Neuronal stem cell (in vitro differentiated cells): Measurements from ENCODE around the gene NKX3-2.

Experiments
- DNase-seq: peaks from one replicate; pipeline ENCODE4 v3.0.0-alpha.2; 2013; ENCODE audit warnings: low spot score
- H2AFZ ChIP-seq: one replicate; pipeline ENCODE4 v1.6.1; 2013; ENCODE audit warnings: mild to moderate bottlenecking, low read length, inconsistent platforms
- H2AK5ac ChIP-seq: 2 replicates; pipeline ENCODE4 v1.6.1; 2013; ENCODE audit warnings: low read depth, mild to moderate bottlenecking, inconsistent platforms, low read length, moderate library complexity, mixed read lengths
- H2BK120ac ChIP-seq: 2 replicates; pipeline ENCODE4 v1.6.1; 2013; ENCODE audit warnings: low read depth, mild to moderate bottlenecking, inconsistent platforms, low read length, moderate library complexity, mixed read lengths
- H2BK12ac ChIP-seq: one replicate; pipeline ENCODE4 v1.6.1; 2013; ENCODE audit warnings: low read length, inconsistent platforms
- H2BK15ac ChIP-seq: 2 replicates; pipeline ENCODE4 v1.6.1; 2013; ENCODE audit warnings: mild to moderate bottlenecking, low read length, inconsistent platforms, mixed read lengths
- H2BK5ac ChIP-seq: one replicate; pipeline ENCODE4 v1.6.1; 2013; ENCODE audit warnings: inconsistent platforms, mild to moderate bottlenecking, low read length, moderate library complexity
- H3K14ac ChIP-seq: one replicate; pipeline ENCODE4 v1.6.1; 2013; ENCODE audit warnings: low read length, inconsistent platforms
- H3K18ac ChIP-seq: 2 replicates; pipeline ENCODE4 v1.6.1; 2013; ENCODE audit warnings: low read length, inconsistent platforms
- H3K23ac ChIP-seq: 2 replicates; pipeline ENCODE4 v1.6.1; 2013; ENCODE audit warnings: low read depth, mild to moderate bottlenecking, mixed read lengths, low read length, inconsistent platforms; ENCODE audit not compliant: poor library complexity
- H3K27ac ChIP-seq: replicated peaks from 3 replicates; pipeline ENCODE4 v1.5.1; 2013; ENCODE audit warnings: low read length, inconsistent platforms
- H3K27me3 ChIP-seq, 3 experiments: 2 replicates each; pipeline ENCODE4 v1.6.1; 2013; ENCODE audit warnings: low read length in 3 of 3, mild to moderate bottlenecking in 2 of 3, inconsistent platforms in 1 of 3, low read depth in 1 of 3, mixed read lengths in 1 of 3, moderate library complexity in 1 of 3; ENCODE audit not compliant: control insufficient read depth in 3 of 3, insufficient read depth in 3 of 3
- H3K36me3 ChIP-seq, 2 donors: replicated peaks in 1 of 2; 2 replicates each; pipeline ENCODE4 v1.6.1; 2013; ENCODE audit warnings: low read length in 2 of 2; ENCODE audit not compliant: control insufficient read depth in 2 of 2, insufficient read depth in 2 of 2
- H3K4ac ChIP-seq: 2 replicates; pipeline ENCODE4 v1.6.1; 2013; ENCODE audit warnings: inconsistent platforms, mild to moderate bottlenecking, low read length, moderate library complexity
- H3K4me1 ChIP-seq, 2 donors: 1 replicate in 1 of 2; 2 replicates in 1 of 2; pipeline ENCODE4 v1.6.1; 2013; ENCODE audit warnings: low read length in 2 of 2, low read depth in 1 of 2; ENCODE audit not compliant: control insufficient read depth in 2 of 2, insufficient read depth in 1 of 2
- H3K4me2 ChIP-seq: one replicate; pipeline ENCODE4 v1.6.1; 2013; ENCODE audit warnings: mild to moderate bottlenecking, low read length, inconsistent platforms; ENCODE audit not compliant: insufficient read depth, poor library complexity, severe bottlenecking
- H3K4me3 ChIP-seq, 2 donors: 2 replicates each; pipeline ENCODE4 v1.5.1; 2013; ENCODE audit warnings: low read length in 2 of 2, mild to moderate bottlenecking in 2 of 2, inconsistent platforms in 1 of 2, moderate library complexity in 1 of 2
- H3K79me1 ChIP-seq: one replicate; pipeline ENCODE4 v1.6.1; 2013; ENCODE audit warnings: low read depth, mild to moderate bottlenecking, inconsistent platforms, low read length, moderate library complexity
- H3K9ac ChIP-seq: one replicate; pipeline ENCODE4 v1.6.1; 2013; ENCODE audit warnings: mild to moderate bottlenecking, low read depth, low read length, inconsistent platforms; ENCODE audit not compliant: poor library complexity
- H3K9me3 ChIP-seq, 2 donors: replicated peaks in 1 of 2; 2 replicates each; pipeline versions ENCODE3 to v1.6.1; 2013; ENCODE audit warnings: low read length in 2 of 2, mild to moderate bottlenecking in 2 of 2, inconsistent platforms in 1 of 2, low read depth in 1 of 2, mixed read lengths in 1 of 2, moderate library complexity in 1 of 2; ENCODE audit not compliant: control insufficient read depth in 2 of 2, insufficient read depth in 1 of 2
- H4K8ac ChIP-seq: one replicate; pipeline ENCODE4 v1.6.1; 2013; ENCODE audit warnings: low read depth, mild to moderate bottlenecking, inconsistent platforms, low read length, moderate library complexity
- H4K91ac ChIP-seq: one replicate; pipeline ENCODE4 v1.6.1; 2013; ENCODE audit warnings: low read length, low read depth, mild to moderate bottlenecking, inconsistent platforms; ENCODE audit not compliant: poor library complexity
- WGBS, 2 donors: extraction: QIAGEN DNeasy Blood & Tissue Kit; methylation state at CpG; one replicate each; pipeline ENCODE4 v1.1.7; 2013; ENCODE audit warnings: missing lambda C conversion rate in 2 of 2, mixed read lengths in 1 of 2; ENCODE audit not compliant: insufficient read length in 2 of 2, insufficient replicate concordance in 1 of 2; ENCODE audit errors: extremely low coverage in 2 of 2; 5-methylcytosine and 5-hydroxymethylcytosine counted together

Gene NKX3-2

DNA sequence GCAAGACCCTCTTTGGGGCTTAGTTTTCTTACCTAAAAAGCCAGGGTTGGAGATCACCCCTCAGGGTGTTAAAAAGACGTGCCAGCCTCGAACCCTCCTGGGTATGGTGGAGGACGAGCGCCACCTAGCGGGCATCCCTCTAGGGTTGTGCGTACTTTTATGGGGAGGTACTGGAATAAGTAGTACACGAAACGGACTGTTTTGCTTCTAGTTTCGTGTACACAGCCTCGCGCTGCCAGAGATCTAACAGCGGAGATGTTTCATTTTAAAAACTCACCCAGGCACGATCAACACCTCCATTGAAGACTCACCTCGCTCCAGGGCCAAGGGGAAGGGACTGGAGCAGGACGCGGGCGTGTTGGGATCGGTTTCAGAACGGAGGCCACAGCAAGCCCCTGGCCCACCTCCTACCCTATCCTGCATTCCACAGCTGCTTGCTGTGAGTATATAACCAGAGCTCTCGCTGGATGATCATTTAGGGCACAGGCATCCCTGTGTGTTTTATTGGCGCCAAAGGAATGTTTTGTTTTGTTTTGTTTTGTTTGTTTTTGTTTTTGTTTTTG lies 4.8 kb upstream of the NKX3-2 start:
- H4K91ac ChIP-seq: no peak overlapping the region
- no peaks in the 10 kb centered on the region for H3K36me3 ChIP-seq
- H3K9ac ChIP-seq: no peak overlapping the region
- H3K27me3 ChIP-seq: peaks cover 15 to 36% (median 16%) of the 10 kb centered on the region in 3 experiments
- no peak overlapping the region for H3K14ac ChIP-seq
- no peak overlapping the region for H2BK12ac ChIP-seq
- H3K4me1 ChIP-seq: peaks cover 2 to 4% of the 10 kb centered on the region in 2 donors
- H3K23ac ChIP-seq: no peak overlapping the region
- peak overlapping the region; percentile 56 to 62 for H3K4me3 ChIP-seq
- no peak overlapping the region for H2BK15ac ChIP-seq
- no peak overlapping the region for H4K8ac ChIP-seq
- H2BK5ac ChIP-seq: no peak overlapping the region
- H2AK5ac ChIP-seq: no peak overlapping the region
- no peak overlapping the region for H2BK120ac ChIP-seq
- WGBS, 2 donors: no CpG with 5 or more reads among the region's 21 CpGs
- no peaks in the 10 kb centered on the region for H3K79me1 ChIP-seq
- DNase-seq: peak; percentile 90
- H3K4ac ChIP-seq: no peak overlapping the region
- peak overlapping the region; percentile 96 for H2AFZ ChIP-seq
- peak overlapping the region; percentile 16 for H3K18ac ChIP-seq
- H3K27ac ChIP-seq: no peak overlapping the region
- peaks cover 0 to 14% of the 10 kb centered on the region in 2 donors for H3K9me3 ChIP-seq
- H3K4me2 ChIP-seq: peak overlapping the region; percentile 65

DNA sequence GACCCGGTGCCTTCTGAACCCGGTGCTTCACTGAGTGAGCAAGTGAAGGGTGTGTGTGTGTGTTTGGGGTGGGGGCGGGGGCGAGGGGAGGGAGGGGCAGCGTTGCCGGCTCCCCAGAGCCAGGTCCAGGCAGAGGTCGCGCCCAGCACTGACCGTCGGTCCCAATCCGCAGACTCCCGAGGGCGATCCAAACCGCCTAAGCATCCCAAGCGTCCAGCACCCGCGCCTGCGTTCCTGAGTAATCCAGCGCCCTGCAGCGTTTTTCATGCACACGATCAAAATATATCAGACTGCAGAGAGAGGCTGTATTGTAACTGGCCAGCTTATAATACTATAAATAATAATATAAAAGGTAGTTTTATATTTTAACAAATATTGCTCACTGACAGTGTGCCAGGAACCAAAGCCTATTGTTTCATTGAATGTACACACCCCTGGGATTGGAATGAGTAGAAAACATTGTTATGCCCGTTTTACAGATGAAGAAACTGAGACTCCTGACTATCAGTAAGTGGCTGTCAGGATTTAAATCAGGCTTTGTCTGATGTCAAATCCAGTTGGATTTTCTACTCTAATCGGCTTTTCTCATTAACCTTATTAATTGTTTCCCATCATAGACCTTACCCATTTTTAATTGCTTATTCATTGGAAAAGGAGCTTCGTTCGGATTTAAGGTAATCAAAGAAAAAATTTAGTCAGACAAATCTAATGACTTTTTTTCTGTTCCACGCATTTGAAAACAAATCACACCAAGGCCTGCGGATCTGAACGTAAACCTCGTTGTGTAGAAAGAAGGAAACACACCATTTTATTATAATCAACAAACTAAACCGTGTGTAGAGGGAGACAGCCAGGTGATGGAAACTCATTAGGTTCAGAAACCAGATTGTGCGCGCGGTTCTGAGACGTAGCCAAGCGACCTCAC lies 4.0 kb upstream of the NKX3-2 start:
- no peak overlapping the region for H3K14ac ChIP-seq
- H3K23ac ChIP-seq: no peak overlapping the region
- H3K9ac ChIP-seq: no peak overlapping the region
- no peak overlapping the region for H2BK5ac ChIP-seq
- no peak overlapping the region for H2BK120ac ChIP-seq
- H3K4ac ChIP-seq: no peak overlapping the region
- no CpG with 5 or more reads among the region's 35 CpGs for WGBS, 2 donors
- no peak overlapping the region for H3K18ac ChIP-seq
- peak overlapping the region; percentile 91 for H3K4me2 ChIP-seq
- H2BK12ac ChIP-seq: no peak overlapping the region
- no peak overlapping the region for H2BK15ac ChIP-seq
- peaks cover 0 to 14% of the 10 kb centered on the region in 2 donors for H3K9me3 ChIP-seq
- H4K91ac ChIP-seq: no peak overlapping the region
- no peak overlapping the region for H2AK5ac ChIP-seq
- no peaks in the 10 kb centered on the region for H3K36me3 ChIP-seq
- peaks cover 17 to 43% (median 23%) of the 10 kb centered on the region in 3 experiments for H3K27me3 ChIP-seq
- H4K8ac ChIP-seq: no peak overlapping the region
- H3K79me1 ChIP-seq: no peaks in the 10 kb centered on the region
- peak overlapping the region in 1 of 2 donors; percentile 35 for H3K4me3 ChIP-seq
- H3K27ac ChIP-seq: no peak overlapping the region
- DNase-seq: no peak
- H2AFZ ChIP-seq: peak overlapping the region; percentile 96
- peaks cover 2 to 4% of the 10 kb centered on the region in 2 donors for H3K4me1 ChIP-seq

- Histone ChIP-seq H3K79me1 (no peaks in the 10 kb centered on the region), H3K36me3 (no peaks in the 10 kb centered on the region), H2AK5ac (no peak overlapping the region), H4K91ac (no peak overlapping the region), H3K4me3 (peak overlapping the region; percentile 35 to 78), H3K9me3 (peaks cover 0 to 17% of the 10 kb centered on the region in 2 donors), H3K23ac (no peak overlapping the region), H2BK15ac (no peak overlapping the region), H3K27me3 (peaks cover 24 to 51% (median 31%) of the 10 kb centered on the region in 3 experiments), H3K4ac (no peak overlapping the region), H2BK5ac (no peak overlapping the region), H2BK120ac (no peak overlapping the region), H2BK12ac (no peak overlapping the region), H2AFZ (peak overlapping the region; percentile 91), H3K4me2 (peak overlapping the region; percentile 91), H3K4me1 (peaks cover 2 to 6% of the 10 kb centered on the region in 2 donors), H3K18ac (peak overlapping the region; percentile 87), H3K9ac (peak overlapping the region; percentile 40), H3K27ac (no peak overlapping the region), H3K14ac (no peak overlapping the region), H4K8ac (no peak overlapping the region)
- no CpG with 5 or more reads among the region's 56 CpGs for WGBS, 2 donors
- no peak for DNase-seq
Observed at GRCh38 chr4:13547485-13548041, 3.3 kb upstream of the NKX3-2 start.
